Mucosa of descending colon (tissue), 3 donors: Measurements from ENCODE around the gene GNAQ. TPM values are rescaled to one million over a fixed set of nuclear protein-coding genes. Genes with fewer than 3 reads are reported as not detected.

Source experiments
- ATAC-seq: fragments of 200-7000 bp; cut with Tn5 transposase; one replicate; pipeline ENCODE4 v1.9.1; 2020; ENCODE audit warnings: mild to moderate bottlenecking, moderate library complexity
- DNase-seq, 3 donors: peaks; one replicate each; pipeline ENCODE4 v3.0.0-alpha.2; 2020
- H3K36me3 ChIP-seq: fragments of 200-600 bp; one replicate; pipeline ENCODE4 v1.8.0; 2021; ENCODE audit warnings: low read depth, mild to moderate bottlenecking
- H3K4me1 ChIP-seq: fragments of 200-600 bp; one replicate; pipeline ENCODE4 v1.8.0; 2021; ENCODE audit warnings: low read depth, mild to moderate bottlenecking
- H3K4me3 ChIP-seq: fragments of 200-600 bp; one replicate; pipeline ENCODE4 v1.8.0; 2021; ENCODE audit warnings: mild to moderate bottlenecking
- H3K9me3 ChIP-seq: fragments of 200-600 bp; one replicate; pipeline ENCODE4 v1.8.0; 2021; ENCODE audit warnings: mild to moderate bottlenecking
- intact Hi-C, 2 donors: fragments of 100-400 bp; cut with DNase I in 1 of 2; cut with micrococcal nuclease in 1 of 2; formaldehyde crosslinking; loops; one replicate each; pipeline versions ENCODE4 v1.11.0 to v1.11.1; 2022; cut with DNase I, micrococcal nuclease
- total RNA-seq, 3 donors: library from RNA; stranded (reverse); fragmentation: NEBNext Ultra II Directional in 2 of 3; extraction: Animal tissue kit (Norgen Biotek cat#: 25700) in 2 of 3; gene quantifications; one replicate each; pipeline versions ENCODE4 v1.2.1 to v1.2.4, GENCODE V29; 2021 to 2023
- TF ChIP-seq, protein P1 (sequence below): fragments of 200-600 bp; IDR thresholded peaks from one replicate; pipeline ENCODE4 v1.8.0; 2022; ENCODE audit warnings: antibody characterized with exemption, mild to moderate bottlenecking
- donor health status: DM: no; HTN: no; CAD: no; lungs with moderate emphysema.
- donor health status: DM: no; HTN: no; CAD: no.
- donor health status: DM: no; HTN: yes; CAD: no.

Gene GNAQ
- total RNA-seq, 3 donors from 2014 or later = 95.9 to 115 (median 104) TPM

DNA sequence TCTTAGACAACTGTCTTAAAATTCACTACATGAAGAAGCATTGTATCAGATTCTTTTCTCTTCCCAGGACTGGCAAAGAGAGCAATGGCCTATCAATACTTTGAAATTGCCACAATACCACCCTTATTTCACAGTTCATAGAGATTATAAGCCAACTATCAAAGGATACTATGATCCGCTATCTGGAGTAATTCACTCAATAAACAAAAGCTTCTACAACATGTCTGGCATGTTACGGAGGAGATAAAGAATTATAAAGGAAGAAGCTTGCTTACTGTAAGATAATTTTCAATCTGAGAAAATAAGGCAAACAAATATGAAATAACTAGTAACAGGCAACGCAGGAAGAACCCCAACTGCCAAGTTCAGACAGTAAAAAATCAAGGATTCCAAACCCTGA lies 114.8 kb downstream of the GNAQ start:
- ATAC-seq (no peak), DNase-seq (no peak)
- TF ChIP-seq, protein P1, sequence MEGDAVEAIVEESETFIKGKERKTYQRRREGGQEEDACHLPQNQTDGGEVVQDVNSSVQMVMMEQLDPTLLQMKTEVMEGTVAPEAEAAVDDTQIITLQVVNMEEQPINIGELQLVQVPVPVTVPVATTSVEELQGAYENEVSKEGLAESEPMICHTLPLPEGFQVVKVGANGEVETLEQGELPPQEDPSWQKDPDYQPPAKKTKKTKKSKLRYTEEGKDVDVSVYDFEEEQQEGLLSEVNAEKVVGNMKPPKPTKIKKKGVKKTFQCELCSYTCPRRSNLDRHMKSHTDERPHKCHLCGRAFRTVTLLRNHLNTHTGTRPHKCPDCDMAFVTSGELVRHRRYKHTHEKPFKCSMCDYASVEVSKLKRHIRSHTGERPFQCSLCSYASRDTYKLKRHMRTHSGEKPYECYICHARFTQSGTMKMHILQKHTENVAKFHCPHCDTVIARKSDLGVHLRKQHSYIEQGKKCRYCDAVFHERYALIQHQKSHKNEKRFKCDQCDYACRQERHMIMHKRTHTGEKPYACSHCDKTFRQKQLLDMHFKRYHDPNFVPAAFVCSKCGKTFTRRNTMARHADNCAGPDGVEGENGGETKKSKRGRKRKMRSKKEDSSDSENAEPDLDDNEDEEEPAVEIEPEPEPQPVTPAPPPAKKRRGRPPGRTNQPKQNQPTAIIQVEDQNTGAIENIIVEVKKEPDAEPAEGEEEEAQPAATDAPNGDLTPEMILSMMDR = no peak
- H3K4me1 ChIP-seq = no peaks in the 10 kb centered on the region
- H3K4me3 ChIP-seq = no peak overlapping the region
- intact Hi-C loops = no loop called here
- H3K9me3 ChIP-seq = no peaks in the 10 kb centered on the region
- H3K36me3 ChIP-seq = no peaks in the 10 kb centered on the region

DNA sequence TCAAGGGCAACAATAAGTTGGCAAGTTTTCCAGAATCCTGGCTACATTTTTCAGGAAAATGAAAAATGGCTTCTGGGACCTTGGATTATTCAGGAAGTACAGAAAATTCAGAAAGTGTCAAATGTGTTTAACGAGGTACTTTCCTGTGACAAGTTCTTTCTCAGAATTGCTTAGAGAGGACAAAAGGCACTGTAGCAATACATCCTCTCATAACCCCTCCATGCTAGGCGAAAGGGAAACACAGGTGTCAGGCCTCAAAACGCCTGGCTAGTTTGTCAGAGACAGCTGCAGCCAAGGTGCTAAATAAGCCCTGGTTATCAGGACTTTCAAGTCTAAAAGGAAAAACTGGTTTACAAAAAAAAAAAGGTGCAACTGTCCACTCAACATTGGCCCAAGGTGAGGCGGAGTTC lies 115.2 kb downstream of the GNAQ start:
- no peak overlapping the region for H3K4me3 ChIP-seq
- ATAC-seq (peak; percentile 27), DNase-seq (no peak)
- no peaks in the 10 kb centered on the region for H3K9me3 ChIP-seq
- intact Hi-C loops = no loop called here
- H3K36me3 ChIP-seq = no peaks in the 10 kb centered on the region
- TF ChIP-seq, protein P1 = no peak
- no peaks in the 10 kb centered on the region for H3K4me1 ChIP-seq

DNA sequence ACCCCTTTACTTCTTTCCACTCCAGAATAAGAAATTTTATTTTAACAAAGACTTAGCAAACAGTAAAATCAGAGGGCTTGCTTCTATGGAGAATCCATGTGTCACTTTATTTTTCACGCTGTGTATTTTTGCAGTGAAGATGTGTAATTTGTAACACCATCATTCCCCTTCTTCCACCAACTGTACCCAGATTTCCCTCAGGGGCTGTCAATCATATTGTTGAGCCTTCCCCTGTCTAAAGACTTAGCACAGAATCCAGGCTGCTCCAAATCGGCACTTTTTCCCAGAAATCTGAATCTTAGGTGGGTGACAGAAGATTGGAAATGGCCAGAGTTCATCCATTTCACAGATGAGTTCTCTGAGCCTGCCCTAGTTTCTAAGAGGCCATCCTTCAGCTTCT lies 115.9 kb downstream of the GNAQ start:
- TF ChIP-seq, protein P1 = no peak
- intact Hi-C loops = no loop called here
- H3K36me3 ChIP-seq = no peaks in the 10 kb centered on the region
- H3K4me1 ChIP-seq = no peaks in the 10 kb centered on the region
- DNase-seq (no peak), ATAC-seq (no peak)
- no peak overlapping the region for H3K4me3 ChIP-seq
- H3K9me3 ChIP-seq = no peaks in the 10 kb centered on the region

DNA sequence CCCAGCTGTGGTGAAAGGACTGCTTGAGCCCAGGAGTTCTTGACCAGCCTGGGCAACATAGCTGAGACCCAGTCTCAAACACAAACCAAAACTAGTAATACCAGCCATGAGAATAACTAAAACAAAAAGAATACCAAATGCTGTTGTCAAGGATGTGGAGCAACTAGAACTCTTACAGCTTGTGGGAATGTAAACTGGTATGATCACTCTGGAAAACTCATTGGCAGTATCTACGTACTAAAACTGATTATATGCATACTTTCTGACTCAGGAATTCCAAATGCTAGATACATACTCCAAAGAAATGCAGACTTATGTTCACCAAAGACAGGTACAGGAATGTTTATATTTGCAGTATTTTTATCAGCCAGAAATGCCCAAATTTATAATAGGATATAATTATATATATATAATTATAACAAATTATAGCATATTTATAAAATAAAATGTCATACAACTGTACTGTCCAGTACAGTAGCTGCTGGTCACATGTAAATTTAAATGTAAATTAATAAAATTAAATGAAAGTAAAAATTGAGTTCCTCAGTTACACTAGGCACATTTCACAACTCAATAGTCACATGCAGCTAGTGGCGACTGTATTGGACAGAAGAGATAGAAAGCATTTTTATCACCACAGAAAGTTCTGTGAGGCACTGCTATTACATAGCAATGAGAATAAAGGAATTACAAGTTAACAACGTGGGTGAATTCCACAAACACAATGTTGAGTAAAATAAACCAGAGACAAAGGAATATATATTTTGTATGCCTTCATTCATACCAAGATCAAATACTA lies 118.5 kb downstream of the GNAQ start:
- no peaks in the 10 kb centered on the region for H3K36me3 ChIP-seq
- H3K4me1 ChIP-seq = no peaks in the 10 kb centered on the region
- ATAC-seq = no peak
- DNase-seq = no peak
- intact Hi-C loops = no loop called here
- no peaks in the 10 kb centered on the region for H3K9me3 ChIP-seq
- no peak overlapping the region for H3K4me3 ChIP-seq
- TF ChIP-seq, protein P1 = no peak

DNA sequence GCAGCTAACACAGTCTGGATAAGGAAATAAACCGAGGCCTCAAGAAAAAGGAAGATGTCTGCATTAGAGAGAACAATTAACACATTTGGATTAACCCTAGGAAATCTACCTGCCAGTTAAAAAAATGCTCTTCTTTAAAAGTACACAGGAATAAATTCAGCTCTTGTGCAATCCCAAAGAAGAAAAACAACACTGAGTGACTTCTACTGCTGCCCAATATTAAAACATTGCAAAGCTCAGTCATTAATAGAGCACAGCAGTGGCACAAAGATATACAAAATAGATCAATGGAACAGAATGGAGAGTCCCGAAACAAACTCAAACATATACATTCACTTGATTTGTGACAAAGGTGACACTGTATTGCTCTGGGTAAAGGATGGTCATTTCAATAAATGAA lies 119.7 kb downstream of the GNAQ start:
- DNase-seq (no peak), ATAC-seq (no peak)
- TF ChIP-seq, protein P1 = no peak
- H3K9me3 ChIP-seq = no peaks in the 10 kb centered on the region
- H3K36me3 ChIP-seq = no peaks in the 10 kb centered on the region
- H3K4me1 ChIP-seq = no peaks in the 10 kb centered on the region
- intact Hi-C loops = no loop called here
- H3K4me3 ChIP-seq = no peak overlapping the region
